Testis (tissue), 3 donors: ENCODE results near the gene FAM98C. TPM values are rescaled to one million over a fixed set of nuclear protein-coding genes. Genes with fewer than 3 reads are reported as not detected.

Source experiments
- DNase-seq: peaks from one replicate; pipeline ENCODE4 v3.0.0-alpha.2; 2019
- H3K27ac ChIP-seq, 2 donors: fragments of 200-600 bp; sonication (generic); one replicate each; pipeline ENCODE4 v1.5.1; 2019
- H3K27me3 ChIP-seq: fragments of 200-600 bp; sonication (generic); one replicate; pipeline ENCODE4 v1.5.1; 2019
- H3K36me3 ChIP-seq: fragments of 200-600 bp; sonication (generic); one replicate; pipeline ENCODE4 v1.5.1; 2017; ENCODE audit warnings: low read depth; ENCODE audit errors: missing control alignments
- H3K4me1 ChIP-seq: fragments of 200-600 bp; sonication (generic); one replicate; pipeline ENCODE4 v1.5.1; 2019
- H3K4me3 ChIP-seq, 2 donors: fragments of 200-600 bp; sonication (generic); one replicate each; pipeline ENCODE4 v1.5.1; 2017 to 2019
- H3K9me3 ChIP-seq: fragments of 200-600 bp; sonication (generic); one replicate; pipeline ENCODE4 v1.5.1; 2017
- POLR2A ChIP-seq: fragments of 450-650 bp; IDR thresholded peaks from one replicate; pipeline ENCODE4 v1.6.1; 2017; ENCODE audit warnings: antibody characterized with exemption, mild to moderate bottlenecking, moderate library complexity
- WGBS, 2 donors: methylation state at CpG; one replicate each; pipeline ENCODE4 v1.1.5; 2018; 5-methylcytosine and 5-hydroxymethylcytosine counted together
- intact Hi-C: fragments of 100-400 bp; cut with DNase I; formaldehyde crosslinking; loops from one replicate; pipeline ENCODE4 v1.15.1; 2023; ENCODE audit warnings: low total_unique reads
- polyA plus RNA-seq: library from polyadenylated mRNA; stranded (reverse); fragments of 350-450 nt; fragmentation: Illumina TruSeq; extraction: RNeasy Lipid Tissue Mini Kit (QIAGEN cat#74804); gene quantifications from one replicate; pipeline ENCODE4 v1.2.3, GENCODE V29; 2014; ENCODE audit warnings: low read depth, low replicate concordance; ENCODE audit not compliant: insufficient read depth
- total RNA-seq, 2 donors: library from RNA; depleted of rRNA; stranded (reverse); fragments of >200 nt; gene quantifications; one replicate each; pipeline ENCODE4 v1.2.3, GENCODE V29; 2016
- TF ChIP-seq, protein P1 (sequence below), 3 experiments: fragments of 450-650 bp in 2 of 3; fragments of 200-600 bp in 1 of 3; sonication (generic) in 1 of 3; IDR thresholded peaks; one replicate each; pipeline ENCODE4 v1.5.1; 2016 to 2019; ENCODE audit warnings: antibody characterized with exemption in 3 of 3, mild to moderate bottlenecking in 2 of 3, moderate library complexity in 1 of 3

FAM98C gene
- total and polyA plus RNA-seq, 3 donors from 2014 or later, result 13.0 to 17.7 (median 14.1) TPM

DNA sequence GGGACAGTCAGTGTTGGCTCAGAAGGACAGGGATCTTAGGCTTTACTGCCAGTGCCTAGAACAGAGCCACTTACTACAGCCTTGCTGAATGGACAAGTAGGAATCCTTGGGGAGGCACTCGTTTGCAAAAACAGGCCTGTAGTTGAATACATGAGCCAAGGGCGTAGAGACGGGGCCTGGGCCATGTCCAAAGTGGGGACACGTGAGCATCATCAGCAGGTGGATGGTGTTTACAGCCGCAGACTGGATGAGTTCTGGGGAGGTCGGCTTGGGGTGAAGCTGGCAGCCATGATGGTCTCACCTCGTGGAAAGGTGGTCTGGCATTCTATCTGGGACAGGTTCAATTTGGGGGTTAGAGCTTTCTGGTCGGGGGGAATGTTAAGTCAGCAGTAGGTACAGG, 48.1 kb downstream of the FAM98C start:
- no peak for TF ChIP-seq POLR2A
- TF ChIP-seq, protein P1, sequence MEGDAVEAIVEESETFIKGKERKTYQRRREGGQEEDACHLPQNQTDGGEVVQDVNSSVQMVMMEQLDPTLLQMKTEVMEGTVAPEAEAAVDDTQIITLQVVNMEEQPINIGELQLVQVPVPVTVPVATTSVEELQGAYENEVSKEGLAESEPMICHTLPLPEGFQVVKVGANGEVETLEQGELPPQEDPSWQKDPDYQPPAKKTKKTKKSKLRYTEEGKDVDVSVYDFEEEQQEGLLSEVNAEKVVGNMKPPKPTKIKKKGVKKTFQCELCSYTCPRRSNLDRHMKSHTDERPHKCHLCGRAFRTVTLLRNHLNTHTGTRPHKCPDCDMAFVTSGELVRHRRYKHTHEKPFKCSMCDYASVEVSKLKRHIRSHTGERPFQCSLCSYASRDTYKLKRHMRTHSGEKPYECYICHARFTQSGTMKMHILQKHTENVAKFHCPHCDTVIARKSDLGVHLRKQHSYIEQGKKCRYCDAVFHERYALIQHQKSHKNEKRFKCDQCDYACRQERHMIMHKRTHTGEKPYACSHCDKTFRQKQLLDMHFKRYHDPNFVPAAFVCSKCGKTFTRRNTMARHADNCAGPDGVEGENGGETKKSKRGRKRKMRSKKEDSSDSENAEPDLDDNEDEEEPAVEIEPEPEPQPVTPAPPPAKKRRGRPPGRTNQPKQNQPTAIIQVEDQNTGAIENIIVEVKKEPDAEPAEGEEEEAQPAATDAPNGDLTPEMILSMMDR (IDR thresholded peaks at IDR 0.05), result no peak
- no peaks in the 10 kb centered on the region for H3K27me3 ChIP-seq
- intact Hi-C loops, result no loop called here
- no peak overlapping the region for H3K4me3 ChIP-seq
- no peaks in the 10 kb centered on the region for H3K4me1 ChIP-seq
- H3K27ac ChIP-seq, result no peak overlapping the region
- WGBS, 2 donors, result 81 to 90% methylated on average over 8 of the region's 8 CpGs
- no peak for DNase-seq
- H3K36me3 ChIP-seq, result no peaks in the 10 kb centered on the region
- no peaks in the 10 kb centered on the region for H3K9me3 ChIP-seq

DNA sequence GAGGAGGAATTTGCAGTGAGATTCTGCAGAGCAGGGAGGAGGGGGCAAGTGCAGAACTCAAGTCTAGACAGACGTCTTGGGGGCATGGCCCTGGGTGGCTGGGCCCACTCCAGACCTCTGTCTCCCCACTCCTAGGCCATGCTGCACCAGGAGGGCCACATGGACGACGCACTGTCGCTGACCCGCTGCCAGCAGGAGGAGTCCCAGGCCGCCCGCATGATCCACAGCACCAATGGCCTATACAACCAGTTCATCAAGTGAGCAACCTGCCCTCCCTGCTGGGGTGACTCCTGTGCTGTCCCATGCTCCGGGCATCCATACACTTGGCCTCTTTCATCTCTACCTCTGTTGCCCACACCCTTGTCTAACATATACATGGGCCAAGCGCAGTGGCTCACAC, 48.7 kb downstream of the FAM98C start:
- whole genome bisulfite sequencing, 2 donors, result 87 to 92% methylated on average over 8 to 9 of the region's 9 CpGs

DNA sequence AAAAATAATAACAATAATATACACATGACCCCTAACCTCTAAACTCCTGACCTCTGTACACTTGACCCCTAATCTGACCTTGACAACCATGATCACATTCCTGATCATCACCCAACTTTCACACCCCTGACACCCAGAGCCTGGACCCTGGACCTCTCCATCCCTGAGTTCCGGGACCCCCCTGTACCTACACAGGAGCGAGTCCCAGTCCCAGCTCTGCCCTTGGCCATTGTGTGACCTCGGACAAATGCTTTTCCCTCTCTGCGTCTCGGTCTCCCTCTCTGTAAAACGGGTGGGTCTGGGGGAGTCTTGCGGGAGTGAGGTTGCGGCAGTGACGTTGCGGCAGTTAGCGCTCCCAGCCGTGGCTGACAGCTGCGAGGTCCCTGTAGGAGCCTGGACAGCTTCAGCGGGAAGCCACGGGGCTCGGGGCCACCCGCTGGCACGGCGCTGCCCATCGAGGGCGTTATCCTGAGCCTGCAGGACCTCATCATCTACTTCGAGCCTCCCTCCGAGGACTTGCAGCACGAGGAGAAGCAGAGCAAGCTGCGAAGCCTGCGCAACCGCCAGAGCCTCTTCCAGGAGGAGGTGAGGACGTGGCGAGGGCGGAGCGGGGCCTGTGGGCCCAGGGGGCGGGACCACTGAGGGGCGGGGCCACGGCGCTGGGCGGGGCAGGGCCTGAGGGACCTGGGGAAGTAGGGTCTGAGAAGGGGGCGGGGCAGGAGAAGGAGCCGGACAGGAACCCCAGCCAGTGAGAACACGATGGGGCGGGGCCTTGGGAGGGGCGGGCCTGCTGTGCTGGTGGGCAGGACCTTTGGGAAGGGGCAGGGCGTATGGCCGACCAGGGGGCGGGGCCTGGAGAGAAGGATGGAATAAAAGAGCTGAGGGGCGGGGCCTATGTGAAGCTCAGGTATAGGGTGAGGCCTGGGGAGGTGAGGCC, 49.8 kb downstream of the FAM98C start:
- Histone ChIP-seq H3K27me3 (no peaks in the 10 kb centered on the region), H3K27ac (no peak overlapping the region), H3K9me3 (no peaks in the 10 kb centered on the region), H3K4me3 (peak overlapping the region; percentile 3 to 34), H3K36me3 (no peaks in the 10 kb centered on the region), H3K4me1 (no peaks in the 10 kb centered on the region)
- WGBS, 2 donors, result 54 to 63% methylated on average over 41 to 45 of the region's 45 CpGs
- TF ChIP-seq, protein P1 (IDR thresholded peaks at IDR 0.05), result no peak
- no peak for TF ChIP-seq POLR2A
- DNase-seq, result peak; percentile 91
- intact Hi-C loops, result no loop called here

More for the DNA sequence above, 48.7 kb downstream of the FAM98C start:
- DNase-seq, result no peak
- no peaks in the 10 kb centered on the region for H3K4me1 ChIP-seq
- no peak overlapping the region for H3K27ac ChIP-seq
- no peaks in the 10 kb centered on the region for H3K27me3 ChIP-seq
- H3K9me3 ChIP-seq, result no peaks in the 10 kb centered on the region
- H3K36me3 ChIP-seq, result no peaks in the 10 kb centered on the region
- TF ChIP-seq, protein P1 (IDR thresholded peaks at IDR 0.05), result no peak
- TF ChIP-seq POLR2A, result no peak
- intact Hi-C loops, result no loop called here
- H3K4me3 ChIP-seq, result no peak overlapping the region

DNA sequence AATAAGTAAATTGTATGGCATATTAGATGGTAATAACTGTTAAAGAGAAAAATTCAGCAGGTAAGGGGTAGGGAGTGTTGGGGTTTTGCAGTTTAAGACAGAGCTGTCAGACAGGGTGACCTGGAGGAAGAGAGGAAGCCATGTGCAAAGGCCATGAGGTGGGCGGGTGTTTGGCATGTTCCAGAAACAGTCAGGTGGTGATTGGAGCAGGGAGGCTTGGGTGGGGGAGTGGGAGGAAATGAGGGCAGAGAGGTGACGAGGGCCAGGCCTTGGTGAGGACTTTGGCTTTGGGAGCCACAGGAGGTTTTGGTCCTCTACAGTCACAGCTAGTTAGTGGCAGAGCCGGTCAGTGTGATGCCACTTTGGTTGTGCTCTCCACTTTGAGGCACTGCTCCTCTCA, 50.7 kb downstream of the FAM98C start:
- no peak overlapping the region for H3K4me3 ChIP-seq
- no peaks in the 10 kb centered on the region for H3K36me3 ChIP-seq
- TF ChIP-seq, protein P1 (IDR thresholded peaks at IDR 0.05), result no peak
- TF ChIP-seq POLR2A, result no peak
- no peak for DNase-seq
- 66 to 83% methylated on average over 3 of the region's 3 CpGs for WGBS, 2 donors
- no peaks in the 10 kb centered on the region for H3K27me3 ChIP-seq
- H3K9me3 ChIP-seq, result no peaks in the 10 kb centered on the region
- no peaks in the 10 kb centered on the region for H3K4me1 ChIP-seq
- no peak overlapping the region for H3K27ac ChIP-seq
- intact Hi-C loops, result no loop called here

DNA sequence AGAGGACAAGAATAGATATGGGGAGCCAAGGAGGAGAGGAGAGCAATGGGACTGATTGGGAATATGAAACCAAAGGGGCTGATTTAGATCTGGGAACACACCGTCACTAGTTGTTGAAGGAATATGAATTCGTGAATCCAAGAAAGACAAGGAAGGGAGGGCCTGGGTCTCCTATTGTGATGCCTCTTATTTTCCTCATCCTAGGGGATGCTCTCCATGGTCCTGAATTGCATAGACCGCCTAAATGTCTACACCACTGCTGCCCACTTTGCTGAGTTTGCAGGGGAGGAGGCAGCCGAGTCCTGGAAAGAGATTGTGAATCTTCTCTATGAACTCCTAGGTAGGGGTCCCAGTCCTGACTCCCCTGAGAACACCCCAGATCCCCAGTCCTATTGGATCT, 52.1 kb downstream of the FAM98C start:
- H3K4me1 ChIP-seq, result no peaks in the 10 kb centered on the region
- H3K4me3 ChIP-seq, result no peak overlapping the region
- no peak overlapping the region for H3K27ac ChIP-seq
- no peaks in the 10 kb centered on the region for H3K27me3 ChIP-seq
- 61 to 65% methylated on average over 4 of the region's 4 CpGs for WGBS, 2 donors
- H3K9me3 ChIP-seq, result no peaks in the 10 kb centered on the region
- TF ChIP-seq, protein P1 (IDR thresholded peaks at IDR 0.05), result no peak
- TF ChIP-seq POLR2A, result no peak
- H3K36me3 ChIP-seq, result no peaks in the 10 kb centered on the region
- no peak for DNase-seq
- intact Hi-C loops, result no loop called here
